HepG2 (cell line): ENCODE measurements around the gene SLU7. TPM values are rescaled to one million over a fixed set of nuclear protein-coding genes. Genes with fewer than 3 reads are reported as not detected.

Source experiments
- AFF4 ChIP-seq: sonication (generic); formaldehyde crosslinking; IDR thresholded peaks from 2 replicates; pipeline ENCODE4 v1.4.0; 2020; ENCODE audit warnings: missing genetic modification reagents
- ETV6 ChIP-seq: sonication (generic); formaldehyde crosslinking; conservative IDR thresholded peaks from 2 replicates; pipeline ENCODE4 v1.4.0; 2020; ENCODE audit warnings: missing genetic modification reagents
- HOXA3 ChIP-seq: sonication (generic); formaldehyde crosslinking; IDR thresholded peaks from 2 replicates; pipeline ENCODE4 v1.5.0; 2020; ENCODE audit warnings: missing genetic modification reagents
- MED1 ChIP-seq: sonication (generic); formaldehyde crosslinking; IDR thresholded peaks from 2 replicates; pipeline ENCODE4 v1.4.0; 2020; ENCODE audit warnings: missing genetic modification reagents
- MIER3 ChIP-seq: IDR thresholded peaks from 2 replicates; pipeline ENCODE4 v1.6.1; 2016; ENCODE audit warnings: missing compliant biosample characterization, borderline replicate concordance
- MTA3 ChIP-seq: sonication (generic); formaldehyde crosslinking; IDR thresholded peaks from 2 replicates; pipeline ENCODE4 v1.4.0; 2020; ENCODE audit warnings: missing genetic modification reagents
- NFIB ChIP-seq: sonication (generic); formaldehyde crosslinking; IDR thresholded peaks from 2 replicates; pipeline ENCODE4 v1.9.0; 2021; ENCODE audit warnings: missing genetic modification reagents, mild to moderate bottlenecking, borderline replicate concordance
- NKX3-1 ChIP-seq: sonication (generic); formaldehyde crosslinking; IDR thresholded peaks from 2 replicates; pipeline ENCODE4 v1.5.0; 2020; ENCODE audit warnings: missing genetic modification reagents
- NPAS2 ChIP-seq: sonication (generic); formaldehyde crosslinking; IDR thresholded peaks from 2 replicates; pipeline ENCODE4 v1.8.0; 2022; ENCODE audit warnings: mild to moderate bottlenecking, missing genetic modification reagents, borderline replicate concordance
- NRL ChIP-seq: sonication (generic); formaldehyde crosslinking; IDR thresholded peaks from 2 replicates; pipeline ENCODE4 v1.5.0; 2020; ENCODE audit warnings: missing genetic modification reagents, mild to moderate bottlenecking, moderate library complexity, borderline replicate concordance
- SIX4 ChIP-seq: sonication (generic); formaldehyde crosslinking; IDR thresholded peaks from 2 replicates; pipeline ENCODE4 v1.4.0; 2020; ENCODE audit warnings: missing genetic modification reagents
- SNRNP70 ChIP-seq: fragments of 200-400 bp; formaldehyde crosslinking; IDR thresholded peaks from 2 replicates; pipeline ENCODE4 v1.6.1; 2017; ENCODE audit warnings: mild to moderate bottlenecking, low read depth, low read length, moderate library complexity
- SRF ChIP-seq: IDR thresholded peaks from 2 replicates; pipeline ENCODE4 v1.6.1; 2011; ENCODE audit warnings: mild to moderate bottlenecking, low read depth, low read length, moderate library complexity
- THAP8 ChIP-seq: sonication (generic); formaldehyde crosslinking; IDR thresholded peaks from 2 replicates; pipeline ENCODE4 v1.5.1; 2020; ENCODE audit warnings: missing genetic modification reagents, mild to moderate bottlenecking, borderline replicate concordance
- ZBTB20 ChIP-seq: sonication (generic); formaldehyde crosslinking; IDR thresholded peaks from 2 replicates; pipeline ENCODE4 v1.8.1; 2023; ENCODE audit warnings: missing genetic modification reagents, low read depth, mild to moderate bottlenecking, borderline replicate concordance
- ZFP91 ChIP-seq: sonication (generic); formaldehyde crosslinking; IDR thresholded peaks from 2 replicates; pipeline ENCODE4 v1.9.0; 2022; ENCODE audit warnings: missing genetic modification reagents, mild to moderate bottlenecking, borderline replicate concordance
- ZNF547 ChIP-seq: sonication (generic); formaldehyde crosslinking; IDR thresholded peaks from 2 replicates; pipeline ENCODE4 v1.5.1; 2020; ENCODE audit warnings: mild to moderate bottlenecking, missing genetic modification reagents
- ZNF574 ChIP-seq: sonication (generic); formaldehyde crosslinking; IDR thresholded peaks from 2 replicates; pipeline ENCODE4 v1.4.0; 2020; ENCODE audit warnings: missing genetic modification reagents
- ZSCAN22 ChIP-seq: sonication (generic); formaldehyde crosslinking; IDR thresholded peaks from 2 replicates; pipeline ENCODE4 v1.4.0; 2020; ENCODE audit warnings: mild to moderate bottlenecking, missing genetic modification reagents
- polyA plus RNA-seq, 8 experiments: library from polyadenylated mRNA; depleted of rRNA in 3 of 8; stranded (reverse) in 7 of 8; unstranded in 1 of 8; fragments of >200 nt; fragmentation: Illumina TruSeq in 4 of 8; extraction: Trizol in 4 of 8; gene quantifications; 2 replicates each; pipeline versions ENCODE4 v1.2.1 to v1.2.3, GENCODE V29; 2011 to 2016; ENCODE audit warnings: low read depth in 4 of 8, missing spikeins in 1 of 8, mixed read lengths in 1 of 8; ENCODE audit not compliant: insufficient read depth in 1 of 8
- total RNA-seq, 5 experiments: library from RNA; depleted of rRNA; stranded (reverse); fragments of >200 nt; fragmentation: Illumina TruSeq; extraction: Trizol; gene quantifications; 2 replicates each; pipeline ENCODE4 v1.2.3, GENCODE V29; 2016; ENCODE audit warnings: low read depth in 1 of 5

The SLU7 gene
- total and polyA plus RNA-seq, 2 of the 13 experiments (the other 11 are each of a cell fraction or from before 2014, with no cell fraction given) = 24.0 to 39.2 TPM

GRCh38 chr5:160399402-160400353 lies 19.2 kb downstream of the SLU7 start, which contains the start of gene FAM200C (continued):
- no peak for TF ChIP-seq NFIB (CRISPR knock-in tag)
- TF ChIP-seq ZSCAN22 (CRISPR knock-in tag) = peak; percentile 36; the same call in 1 of the 2 replicates
- TF ChIP-seq AFF4 (CRISPR knock-in tag) = no peak; the same call in 1 of the 2 replicates
- no peak for TF ChIP-seq SRF
- peak; percentile 34; the same call in 1 of the 2 replicates for TF ChIP-seq NKX3-1 (CRISPR knock-in tag)
- TF ChIP-seq MIER3 (CRISPR knock-in tag) = no peak
- 0 out of 2 replicates have a peak, but pooled peaks have one; percentile 79 for TF ChIP-seq ZNF547 (CRISPR knock-in tag)
- TF ChIP-seq MED1 = peak; percentile 43
- TF ChIP-seq ZFP91 (CRISPR knock-in tag) = peak; percentile 61; the same call in 1 of the 2 replicates
- TF ChIP-seq NPAS2 = no peak
- no peak for TF ChIP-seq SNRNP70
- TF ChIP-seq ETV6 (CRISPR knock-in tag) = peak; percentile 76; the same call in 1 of the 2 replicates
- no peak for TF ChIP-seq SIX4
- no peak for TF ChIP-seq THAP8 (CRISPR knock-in tag)
- no peak for TF ChIP-seq MTA3 (CRISPR knock-in tag)
- TF ChIP-seq HOXA3 (CRISPR knock-in tag) = 0 out of 2 replicates have a peak, but pooled peaks have one; percentile 8
- peak; percentile 55 for TF ChIP-seq ZNF574 (CRISPR knock-in tag)
- no peak for TF ChIP-seq ZBTB20
- 0 out of 2 replicates have a peak, but pooled peaks have one; percentile 50 for TF ChIP-seq NRL (CRISPR knock-in tag)
